Kidney (tissue), 14 donors: ENCODE data around the gene ALDH1L1. TPM values are rescaled to one million over a fixed set of nuclear protein-coding genes. Genes with fewer than 3 reads are reported as not detected.

Experiments used
- DNase-seq, 5 donors: peaks; one replicate each; pipeline ENCODE4 v3.0.0-alpha.2; 2013 to 2020
- FAIRE-seq: peaks from 2 replicates; lab custom pipeline; 2012; peaks lifted over from hg19 to GRCh38; lab: Jason Lieb, UNC
- H3K27ac ChIP-seq, 2 donors: one replicate each; pipeline ENCODE4 v1.7.0; 2013; ENCODE audit warnings: low read depth in 2 of 2, low read length in 2 of 2, inconsistent platforms in 1 of 2
- H3K27me3 ChIP-seq: one replicate; pipeline ENCODE4 v1.7.1; 2013; ENCODE audit warnings: low read length, inconsistent platforms; ENCODE audit not compliant: control insufficient read depth, insufficient read depth
- H3K36me3 ChIP-seq, 3 donors: one replicate each; pipeline versions ENCODE4 v1.7.0 to v1.7.1; 2013; ENCODE audit warnings: low read length in 3 of 3, control low read depth in 1 of 3, inconsistent platforms in 1 of 3; ENCODE audit not compliant: insufficient read depth in 3 of 3, control insufficient read depth in 2 of 3
- H3K4me1 ChIP-seq, 3 donors: one replicate each; pipeline versions ENCODE4 v1.7.0 to v1.7.1; 2013; ENCODE audit warnings: low read length in 3 of 3, inconsistent platforms in 1 of 3, low read depth in 1 of 3; ENCODE audit not compliant: control insufficient read depth in 2 of 3, insufficient read depth in 2 of 3
- H3K4me3 ChIP-seq, 3 donors: one replicate each; pipeline versions ENCODE4 v1.7.0 to v1.8.1; 2013; ENCODE audit warnings: low read length in 3 of 3, control low read depth in 1 of 3, inconsistent platforms in 1 of 3
- H3K9ac ChIP-seq, 3 donors: one replicate each; pipeline versions ENCODE4 v1.7.0 to v1.7.1; 2013; ENCODE audit warnings: low read length in 3 of 3, control low read depth in 1 of 3, inconsistent platforms in 1 of 3
- H3K9me3 ChIP-seq, 3 donors: one replicate each; pipeline versions ENCODE4 v1.7.0 to v1.7.1; 2013; ENCODE audit warnings: low read length in 3 of 3, control low read depth in 1 of 3, inconsistent platforms in 1 of 3; ENCODE audit not compliant: control insufficient read depth in 2 of 3, insufficient read depth in 1 of 3
- intact Hi-C: fragments of 100-400 bp; cut with DNase I; formaldehyde crosslinking; loops from one replicate; pipeline ENCODE4 v1.11.1; 2022
- polyA plus RNA-seq: library from polyadenylated mRNA; stranded (reverse); fragments of 350-450 nt; fragmentation: Illumina TruSeq; extraction: RNeasy Lipid Tissue Mini Kit (QIAGEN cat#74804); gene quantifications from one replicate; pipeline ENCODE4 v1.2.3, GENCODE V29; 2014; ENCODE audit warnings: low read depth, low replicate concordance; ENCODE audit not compliant: insufficient read depth
- total RNA-seq: library from RNA; stranded (reverse); fragmentation: NEBNext Ultra II Directional; extraction: Animal tissue kit (Norgen Biotek cat#: 25700); gene quantifications from one replicate; pipeline ENCODE4 v1.2.1, GENCODE V29; 2021
- TF ChIP-seq, protein P1 (sequence below): IDR thresholded peaks from 3 replicates; pipeline ENCODE4 v1.5.1; 2012; ENCODE audit warnings: mild to moderate bottlenecking, moderate library complexity, borderline replicate concordance; ENCODE audit not compliant: insufficient read depth; ENCODE audit errors: extremely low read depth
- donor health status: control.
- donor health status: control.
- donor health status: control.
- donor health status: control.
- donor health status: control.
- donor health status: DM: yes; HTN: yes; CAD: no.
- donor health status: Normal renal cell carcinoma (clear cell type).

The ALDH1L1 gene
- total and polyA plus RNA-seq, 2 donors from 2014 or later = 60.0 to 199 TPM

DNA sequence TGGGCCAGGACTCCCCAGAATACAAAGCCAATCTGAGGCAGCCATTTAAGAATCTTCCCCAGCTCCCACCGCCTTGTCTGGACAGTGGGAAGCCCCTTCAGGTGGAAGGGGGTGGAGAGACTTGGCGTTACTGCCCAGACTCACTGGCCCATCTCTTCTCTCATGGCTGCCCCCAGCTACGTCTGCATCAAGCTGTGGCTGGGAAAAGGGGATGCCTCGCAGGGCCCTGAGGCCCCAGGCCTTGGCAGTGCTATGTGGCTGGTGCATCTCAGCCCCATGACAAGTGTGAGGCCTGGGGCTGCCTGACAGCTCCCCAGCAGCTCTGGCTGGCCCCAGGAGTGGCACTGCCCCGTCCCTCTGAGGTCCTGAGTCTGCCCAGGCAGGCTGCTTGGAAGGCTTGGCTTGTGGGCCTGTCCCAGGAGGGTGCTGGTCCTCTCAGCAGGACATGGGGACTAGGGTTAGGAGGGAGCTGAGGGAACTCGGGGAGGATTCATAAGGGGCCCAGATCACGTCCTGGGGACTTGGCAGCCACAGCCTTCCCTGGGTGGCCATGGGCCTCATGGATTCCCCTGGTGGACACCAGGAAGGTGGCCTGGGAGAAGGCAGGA lies 76.3 kb downstream of the ALDH1L1 start:
- no peaks in the 10 kb centered on the region for H3K9me3 ChIP-seq
- FAIRE-seq = no peak
- H3K4me3 ChIP-seq = no peak overlapping the region
- H3K9ac ChIP-seq = no peak overlapping the region
- DNase-seq = peak in 1 of 5 donors; percentile 3
- no peaks in the 10 kb centered on the region for H3K27me3 ChIP-seq
- peaks cover 0 to 57% (median 27%) of the 10 kb centered on the region in 3 donors for H3K36me3 ChIP-seq
- TF ChIP-seq, protein P1, sequence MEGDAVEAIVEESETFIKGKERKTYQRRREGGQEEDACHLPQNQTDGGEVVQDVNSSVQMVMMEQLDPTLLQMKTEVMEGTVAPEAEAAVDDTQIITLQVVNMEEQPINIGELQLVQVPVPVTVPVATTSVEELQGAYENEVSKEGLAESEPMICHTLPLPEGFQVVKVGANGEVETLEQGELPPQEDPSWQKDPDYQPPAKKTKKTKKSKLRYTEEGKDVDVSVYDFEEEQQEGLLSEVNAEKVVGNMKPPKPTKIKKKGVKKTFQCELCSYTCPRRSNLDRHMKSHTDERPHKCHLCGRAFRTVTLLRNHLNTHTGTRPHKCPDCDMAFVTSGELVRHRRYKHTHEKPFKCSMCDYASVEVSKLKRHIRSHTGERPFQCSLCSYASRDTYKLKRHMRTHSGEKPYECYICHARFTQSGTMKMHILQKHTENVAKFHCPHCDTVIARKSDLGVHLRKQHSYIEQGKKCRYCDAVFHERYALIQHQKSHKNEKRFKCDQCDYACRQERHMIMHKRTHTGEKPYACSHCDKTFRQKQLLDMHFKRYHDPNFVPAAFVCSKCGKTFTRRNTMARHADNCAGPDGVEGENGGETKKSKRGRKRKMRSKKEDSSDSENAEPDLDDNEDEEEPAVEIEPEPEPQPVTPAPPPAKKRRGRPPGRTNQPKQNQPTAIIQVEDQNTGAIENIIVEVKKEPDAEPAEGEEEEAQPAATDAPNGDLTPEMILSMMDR = no peak
- intact Hi-C loops = no loop called here
- H3K27ac ChIP-seq = no peak overlapping the region
- no peaks in the 10 kb centered on the region for H3K4me1 ChIP-seq

DNA sequence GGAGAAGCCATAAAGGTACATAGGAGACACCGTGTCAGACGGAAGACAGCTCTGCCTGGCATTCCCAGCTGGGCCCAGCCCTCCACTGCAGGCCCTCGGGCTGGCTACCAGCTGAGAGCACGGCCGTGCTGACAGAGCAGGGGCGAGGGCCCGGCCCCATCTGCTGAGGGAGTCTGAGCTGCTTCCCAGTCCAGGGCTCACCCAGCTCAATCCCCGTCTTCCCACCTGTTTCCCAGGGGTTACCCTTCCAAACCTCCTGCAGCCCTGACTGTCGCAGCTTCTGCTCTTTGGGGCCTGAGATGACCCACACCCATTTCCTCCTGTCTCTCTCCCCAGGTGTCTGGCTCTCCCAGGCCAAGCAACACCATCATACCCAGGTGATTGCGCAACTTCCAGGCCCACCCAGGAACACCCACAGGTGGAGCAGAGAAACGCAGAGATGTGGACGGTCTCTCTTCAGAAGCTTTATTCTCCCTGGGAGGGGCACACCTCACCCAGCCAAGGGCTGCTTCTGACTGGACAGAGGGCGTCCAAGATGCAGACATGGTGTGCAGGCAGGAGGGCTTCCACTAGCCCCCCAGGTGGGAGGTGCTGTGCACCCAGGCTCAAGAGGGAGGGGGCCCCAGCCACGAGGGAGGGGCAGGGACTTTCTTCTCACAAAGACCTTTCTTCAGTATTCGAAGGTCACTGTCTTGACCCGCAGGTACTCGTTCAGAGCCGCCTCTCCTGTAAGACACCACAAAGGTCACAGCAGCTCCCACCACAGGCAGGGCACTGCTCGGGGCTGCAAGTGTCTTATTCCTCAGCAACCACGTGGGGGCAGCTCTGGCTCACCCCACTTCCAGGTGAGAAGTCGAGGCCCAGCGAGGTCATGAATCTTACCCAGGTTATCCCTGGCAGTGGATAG lies 77.0 kb downstream of the ALDH1L1 start:
- Histone ChIP-seq H3K9me3 (no peaks in the 10 kb centered on the region), H3K36me3 (peaks cover 0 to 50% (median 24%) of the 10 kb centered on the region in 3 donors), H3K4me1 (no peaks in the 10 kb centered on the region), H3K27me3 (no peaks in the 10 kb centered on the region), H3K27ac (no peak overlapping the region), H3K4me3 (no peak overlapping the region), H3K9ac (no peak overlapping the region)
- intact Hi-C loops = no loop called here
- TF ChIP-seq, protein P1 = no peak
- DNase-seq = peak in 1 of 5 donors; percentile 7
- no peak for FAIRE-seq

DNA sequence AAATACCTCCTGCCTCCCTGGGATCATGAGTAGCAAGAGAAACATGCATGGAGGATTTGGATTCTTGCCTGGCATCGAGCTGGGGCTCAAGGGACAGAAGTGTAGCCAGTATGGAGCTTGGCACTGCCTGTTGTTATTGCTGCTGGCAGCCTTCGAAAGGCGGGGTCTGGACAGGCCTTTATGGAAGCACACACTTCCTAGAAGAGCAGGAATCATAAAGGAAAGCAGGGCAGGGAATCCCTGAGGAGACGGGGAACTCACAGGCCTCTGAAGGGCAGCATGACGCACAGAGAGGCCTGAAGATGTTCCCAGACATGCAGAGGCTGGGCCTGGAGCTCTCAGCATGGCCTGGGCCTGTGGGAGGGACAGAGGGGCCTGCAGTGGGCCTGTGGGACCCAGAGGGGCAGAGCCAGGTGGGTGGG lies 77.8 kb downstream of the ALDH1L1 start:
- Histone ChIP-seq H3K36me3 (peaks cover 0 to 45% (median 19%) of the 10 kb centered on the region in 3 donors), H3K4me3 (no peak overlapping the region), H3K9me3 (no peaks in the 10 kb centered on the region), H3K27ac (no peak overlapping the region), H3K27me3 (no peaks in the 10 kb centered on the region), H3K4me1 (no peaks in the 10 kb centered on the region), H3K9ac (no peak overlapping the region)
- intact Hi-C loops = no loop called here
- TF ChIP-seq, protein P1 = no peak
- DNase-seq (no peak), FAIRE-seq (no peak)
